HEK293 (cell line): ENCODE measurements around the gene CALCOCO1.

Experiments used
- EGR2 ChIP-seq: fragments of 450-650 bp; formaldehyde crosslinking; IDR thresholded peaks from 2 replicates; pipeline ENCODE4 v1.5.1; 2016; ENCODE audit warnings: low read depth, missing biosample characterization, missing genetic modification characterization
- FEZF1 ChIP-seq: fragments of 450-650 bp; formaldehyde crosslinking; IDR thresholded peaks from 2 replicates; pipeline ENCODE4 v1.5.1; 2016; ENCODE audit warnings: missing biosample characterization, missing genetic modification characterization
- HOXC10 ChIP-seq: sonication (generic); formaldehyde crosslinking; IDR thresholded peaks from 2 replicates; pipeline ENCODE4 v1.8.1; 2023; ENCODE audit warnings: mild to moderate bottlenecking, missing genetic modification reagents
- KLF1 ChIP-seq: fragments of 450-650 bp; formaldehyde crosslinking; IDR thresholded peaks from 2 replicates; pipeline ENCODE4 v1.5.1; 2016; ENCODE audit warnings: missing biosample characterization, missing genetic modification characterization
- OVOL3 ChIP-seq: fragments of 450-650 bp; formaldehyde crosslinking; IDR thresholded peaks from 2 replicates; pipeline ENCODE4 v1.5.1; 2016; ENCODE audit warnings: missing biosample characterization, missing genetic modification characterization
- PRDM1 ChIP-seq: fragments of 450-650 bp; formaldehyde crosslinking; IDR thresholded peaks from 2 replicates; pipeline ENCODE4; 2016; ENCODE audit warnings: missing biosample characterization, missing genetic modification characterization
- RBAK ChIP-seq: fragments of 450-650 bp; formaldehyde crosslinking; IDR thresholded peaks from 2 replicates; pipeline ENCODE4 v1.5.1; 2016; ENCODE audit warnings: missing biosample characterization, missing genetic modification characterization
- ZBTB8A ChIP-seq: fragments of 450-650 bp; formaldehyde crosslinking; IDR thresholded peaks from 2 replicates; pipeline ENCODE4 v1.5.1; 2016; ENCODE audit warnings: missing biosample characterization, missing genetic modification characterization
- ZNF114 ChIP-seq: fragments of 450-650 bp; formaldehyde crosslinking; IDR thresholded peaks from 2 replicates; pipeline ENCODE4 v1.5.0; 2017; ENCODE audit warnings: missing biosample characterization, missing genetic modification characterization
- ZNF146 ChIP-seq: fragments of 450-650 bp; formaldehyde crosslinking; IDR thresholded peaks from 2 replicates; pipeline ENCODE4 v1.5.1; 2016; ENCODE audit warnings: missing biosample characterization, missing genetic modification characterization
- ZNF16 ChIP-seq: fragments of 450-650 bp; formaldehyde crosslinking; IDR thresholded peaks from 2 replicates; pipeline ENCODE4 v1.5.1; 2016; ENCODE audit warnings: low read depth, missing biosample characterization, missing genetic modification characterization
- ZNF324 ChIP-seq: fragments of 450-650 bp; formaldehyde crosslinking; IDR thresholded peaks from 2 replicates; pipeline ENCODE4 v1.5.1; 2016; ENCODE audit warnings: missing biosample characterization, missing genetic modification characterization
- ZNF335 ChIP-seq: fragments of 450-650 bp; formaldehyde crosslinking; conservative IDR thresholded peaks from 2 replicates; pipeline ENCODE4 v1.5.1; 2016; ENCODE audit warnings: missing biosample characterization, missing genetic modification characterization
- ZNF37A ChIP-seq: fragments of 450-650 bp; IDR thresholded peaks from 2 replicates; pipeline ENCODE4 v1.5.1; 2018; ENCODE audit warnings: missing biosample characterization, missing genetic modification characterization
- ZNF423 ChIP-seq: fragments of 450-650 bp; formaldehyde crosslinking; IDR thresholded peaks from 2 replicates; pipeline ENCODE4 v1.5.1; 2016; ENCODE audit warnings: missing biosample characterization, missing genetic modification characterization
- ZNF514 ChIP-seq: fragments of 450-650 bp; formaldehyde crosslinking; IDR thresholded peaks from 2 replicates; pipeline ENCODE4 v1.5.1; 2016; ENCODE audit warnings: missing biosample characterization, missing genetic modification characterization
- ZNF560 ChIP-seq: fragments of 450-650 bp; formaldehyde crosslinking; IDR thresholded peaks from 2 replicates; pipeline ENCODE4 v1.5.1; 2017; ENCODE audit warnings: missing biosample characterization, missing genetic modification characterization, borderline replicate concordance
- ZNF670 ChIP-seq: fragments of 450-650 bp; formaldehyde crosslinking; IDR thresholded peaks from 2 replicates; pipeline ENCODE4 v1.5.1; 2016; ENCODE audit warnings: missing biosample characterization, missing genetic modification characterization, low read depth
- TF ChIP-seq, protein P1 (sequence below): fragments of 450-650 bp; formaldehyde crosslinking; IDR thresholded peaks from 2 replicates; pipeline ENCODE4 v1.5.1; 2017; ENCODE audit warnings: missing biosample characterization, missing genetic modification characterization
- TF ChIP-seq, protein P2 (sequence below): fragments of 450-650 bp; formaldehyde crosslinking; IDR thresholded peaks from 2 replicates; pipeline ENCODE4 v1.5.1; 2016; ENCODE audit warnings: missing biosample characterization, missing genetic modification characterization
- TF ChIP-seq, protein P3 (sequence below): fragments of 450-650 bp; formaldehyde crosslinking; IDR thresholded peaks from 2 replicates; pipeline ENCODE4 v1.5.1; 2016; ENCODE audit warnings: missing biosample characterization, missing genetic modification characterization
- TF ChIP-seq, protein P4 (sequence below): fragments of 450-650 bp; IDR thresholded peaks from 2 replicates; pipeline ENCODE4 v1.5.1; 2018; ENCODE audit warnings: missing biosample characterization, missing genetic modification characterization
- TF ChIP-seq, protein P5 (sequence below): fragments of 450-650 bp; formaldehyde crosslinking; IDR thresholded peaks from 2 replicates; pipeline ENCODE4 v1.5.1; 2016; ENCODE audit warnings: missing biosample characterization, missing genetic modification characterization
- TF ChIP-seq, protein P6 (sequence below): fragments of 450-650 bp; formaldehyde crosslinking; IDR thresholded peaks from 2 replicates; pipeline ENCODE4 v1.5.1; 2016; ENCODE audit warnings: missing biosample characterization, missing genetic modification characterization
- TF ChIP-seq, protein P7 (sequence below): fragments of 450-650 bp; formaldehyde crosslinking; IDR thresholded peaks from 2 replicates; pipeline ENCODE4 v1.5.1; 2016; ENCODE audit warnings: missing biosample characterization, missing genetic modification characterization
- TF ChIP-seq, protein P8 (sequence below): fragments of 450-650 bp; formaldehyde crosslinking; IDR thresholded peaks from 2 replicates; pipeline ENCODE4 v1.5.1; 2016; ENCODE audit warnings: missing biosample characterization, missing genetic modification characterization, low read depth
- TF ChIP-seq, protein P9 (sequence below): fragments of 450-650 bp; formaldehyde crosslinking; IDR thresholded peaks from 2 replicates; pipeline ENCODE4 v1.5.1; 2017; ENCODE audit warnings: missing biosample characterization, missing genetic modification characterization

The CALCOCO1 gene

DNA sequence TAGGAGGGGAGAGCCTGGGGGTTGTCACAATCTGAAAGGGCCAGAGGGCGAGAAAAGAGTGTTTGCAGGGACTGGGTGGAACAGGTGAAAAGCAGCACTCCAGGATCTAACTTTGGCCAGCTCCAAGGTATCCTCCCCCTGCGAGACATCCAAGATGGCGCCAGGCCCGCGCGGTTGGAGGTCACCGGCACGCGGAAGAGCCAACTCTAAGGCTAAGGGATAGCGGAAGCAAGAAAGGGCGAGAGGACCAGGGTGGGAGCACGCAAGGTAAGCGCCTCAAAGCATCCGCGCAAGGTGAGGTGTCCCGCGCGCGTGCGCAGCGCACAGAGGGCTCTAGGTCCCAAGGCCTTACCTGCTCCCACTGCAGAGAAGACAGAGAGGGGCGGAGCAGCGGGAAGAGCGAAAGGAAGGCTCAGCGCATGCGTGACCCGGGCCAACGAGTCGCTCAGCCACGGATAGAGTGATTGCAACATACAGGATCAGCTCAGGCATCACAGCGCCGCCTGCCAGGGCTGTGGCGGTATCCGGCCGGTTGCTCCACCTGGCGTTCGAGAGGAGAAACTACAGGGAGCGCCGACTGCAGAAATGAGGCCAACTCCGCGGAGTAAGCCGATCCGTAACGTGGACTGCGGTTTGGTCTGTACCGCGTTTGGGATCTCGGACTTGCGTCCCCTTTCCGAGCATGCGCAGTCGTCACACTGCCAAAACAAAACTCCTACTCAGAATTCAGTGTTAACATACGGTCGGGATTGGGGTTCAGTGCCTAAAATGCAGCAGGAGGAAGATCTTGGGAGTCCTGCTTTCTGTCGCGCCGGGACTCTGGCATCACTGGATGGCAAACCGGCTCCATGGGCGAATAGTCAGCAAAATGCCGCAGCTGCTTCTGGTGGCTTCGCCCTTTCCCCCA is 51.3 kb downstream of the CALCOCO1 start, which contains the start of gene ATP5MC2 (continued):
- TF ChIP-seq EGR2: no peak
- TF ChIP-seq, protein P1, sequence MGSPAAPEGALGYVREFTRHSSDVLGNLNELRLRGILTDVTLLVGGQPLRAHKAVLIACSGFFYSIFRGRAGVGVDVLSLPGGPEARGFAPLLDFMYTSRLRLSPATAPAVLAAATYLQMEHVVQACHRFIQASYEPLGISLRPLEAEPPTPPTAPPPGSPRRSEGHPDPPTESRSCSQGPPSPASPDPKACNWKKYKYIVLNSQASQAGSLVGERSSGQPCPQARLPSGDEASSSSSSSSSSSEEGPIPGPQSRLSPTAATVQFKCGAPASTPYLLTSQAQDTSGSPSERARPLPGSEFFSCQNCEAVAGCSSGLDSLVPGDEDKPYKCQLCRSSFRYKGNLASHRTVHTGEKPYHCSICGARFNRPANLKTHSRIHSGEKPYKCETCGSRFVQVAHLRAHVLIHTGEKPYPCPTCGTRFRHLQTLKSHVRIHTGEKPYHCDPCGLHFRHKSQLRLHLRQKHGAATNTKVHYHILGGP: no peak
- TF ChIP-seq ZNF670 (tag by site-specific recombination): no peak
- TF ChIP-seq ZNF324 (tag by site-specific recombination): peak; percentile 92
- TF ChIP-seq ZNF146 (tag by site-specific recombination): no peak
- TF ChIP-seq RBAK (tag by site-specific recombination): no peak
- no peak for TF ChIP-seq FEZF1 (tag by site-specific recombination)
- TF ChIP-seq, protein P2, sequence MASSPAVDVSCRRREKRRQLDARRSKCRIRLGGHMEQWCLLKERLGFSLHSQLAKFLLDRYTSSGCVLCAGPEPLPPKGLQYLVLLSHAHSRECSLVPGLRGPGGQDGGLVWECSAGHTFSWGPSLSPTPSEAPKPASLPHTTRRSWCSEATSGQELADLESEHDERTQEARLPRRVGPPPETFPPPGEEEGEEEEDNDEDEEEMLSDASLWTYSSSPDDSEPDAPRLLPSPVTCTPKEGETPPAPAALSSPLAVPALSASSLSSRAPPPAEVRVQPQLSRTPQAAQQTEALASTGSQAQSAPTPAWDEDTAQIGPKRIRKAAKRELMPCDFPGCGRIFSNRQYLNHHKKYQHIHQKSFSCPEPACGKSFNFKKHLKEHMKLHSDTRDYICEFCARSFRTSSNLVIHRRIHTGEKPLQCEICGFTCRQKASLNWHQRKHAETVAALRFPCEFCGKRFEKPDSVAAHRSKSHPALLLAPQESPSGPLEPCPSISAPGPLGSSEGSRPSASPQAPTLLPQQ (tag by site-specific recombination): peak; percentile 86; the same call in 1 of the 2 replicates
- peak; percentile 76; the same call in 1 of the 2 replicates for TF ChIP-seq OVOL3 (tag by site-specific recombination)
- peak; percentile 29; the same call in 1 of the 2 replicates for TF ChIP-seq ZNF16 (tag by site-specific recombination)
- TF ChIP-seq, protein P3, sequence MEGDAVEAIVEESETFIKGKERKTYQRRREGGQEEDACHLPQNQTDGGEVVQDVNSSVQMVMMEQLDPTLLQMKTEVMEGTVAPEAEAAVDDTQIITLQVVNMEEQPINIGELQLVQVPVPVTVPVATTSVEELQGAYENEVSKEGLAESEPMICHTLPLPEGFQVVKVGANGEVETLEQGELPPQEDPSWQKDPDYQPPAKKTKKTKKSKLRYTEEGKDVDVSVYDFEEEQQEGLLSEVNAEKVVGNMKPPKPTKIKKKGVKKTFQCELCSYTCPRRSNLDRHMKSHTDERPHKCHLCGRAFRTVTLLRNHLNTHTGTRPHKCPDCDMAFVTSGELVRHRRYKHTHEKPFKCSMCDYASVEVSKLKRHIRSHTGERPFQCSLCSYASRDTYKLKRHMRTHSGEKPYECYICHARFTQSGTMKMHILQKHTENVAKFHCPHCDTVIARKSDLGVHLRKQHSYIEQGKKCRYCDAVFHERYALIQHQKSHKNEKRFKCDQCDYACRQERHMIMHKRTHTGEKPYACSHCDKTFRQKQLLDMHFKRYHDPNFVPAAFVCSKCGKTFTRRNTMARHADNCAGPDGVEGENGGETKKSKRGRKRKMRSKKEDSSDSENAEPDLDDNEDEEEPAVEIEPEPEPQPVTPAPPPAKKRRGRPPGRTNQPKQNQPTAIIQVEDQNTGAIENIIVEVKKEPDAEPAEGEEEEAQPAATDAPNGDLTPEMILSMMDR: peak; percentile 100
- TF ChIP-seq ZNF335 (tag by site-specific recombination): peak; percentile 80
- no peak for TF ChIP-seq PRDM1 (tag by site-specific recombination)
- TF ChIP-seq, protein P4, sequence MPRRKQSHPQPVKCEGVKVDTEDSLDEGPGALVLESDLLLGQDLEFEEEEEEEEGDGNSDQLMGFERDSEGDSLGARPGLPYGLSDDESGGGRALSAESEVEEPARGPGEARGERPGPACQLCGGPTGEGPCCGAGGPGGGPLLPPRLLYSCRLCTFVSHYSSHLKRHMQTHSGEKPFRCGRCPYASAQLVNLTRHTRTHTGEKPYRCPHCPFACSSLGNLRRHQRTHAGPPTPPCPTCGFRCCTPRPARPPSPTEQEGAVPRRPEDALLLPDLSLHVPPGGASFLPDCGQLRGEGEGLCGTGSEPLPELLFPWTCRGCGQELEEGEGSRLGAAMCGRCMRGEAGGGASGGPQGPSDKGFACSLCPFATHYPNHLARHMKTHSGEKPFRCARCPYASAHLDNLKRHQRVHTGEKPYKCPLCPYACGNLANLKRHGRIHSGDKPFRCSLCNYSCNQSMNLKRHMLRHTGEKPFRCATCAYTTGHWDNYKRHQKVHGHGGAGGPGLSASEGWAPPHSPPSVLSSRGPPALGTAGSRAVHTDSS (tag by site-specific recombination): no peak
- TF ChIP-seq ZNF114: no peak
- no peak for TF ChIP-seq ZNF423
- TF ChIP-seq, protein P5, sequence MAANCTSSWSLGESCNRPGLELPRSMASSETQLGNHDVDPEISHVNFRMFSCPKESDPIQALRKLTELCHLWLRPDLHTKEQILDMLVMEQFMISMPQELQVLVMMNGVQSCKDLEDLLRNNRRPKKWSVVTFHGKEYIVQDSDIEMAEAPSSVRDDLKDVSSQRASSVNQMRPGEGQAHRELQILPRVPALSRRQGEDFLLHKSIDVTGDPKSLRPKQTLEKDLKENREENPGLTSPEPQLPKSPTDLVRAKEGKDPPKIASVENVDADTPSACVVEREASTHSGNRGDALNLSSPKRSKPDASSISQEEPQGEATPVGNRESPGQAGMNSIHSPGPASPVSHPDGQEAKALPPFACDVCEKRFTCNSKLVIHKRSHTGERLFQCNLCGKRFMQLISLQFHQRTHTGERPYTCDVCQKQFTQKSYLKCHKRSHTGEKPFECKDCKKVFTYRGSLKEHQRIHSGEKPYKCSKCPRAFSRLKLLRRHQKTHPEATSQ (tag by site-specific recombination): peak; percentile 79; the same call in 1 of the 2 replicates
- peak; percentile 94; the same call in 1 of the 2 replicates for TF ChIP-seq HOXC10 (CRISPR knock-in tag)
- TF ChIP-seq, protein P6, sequence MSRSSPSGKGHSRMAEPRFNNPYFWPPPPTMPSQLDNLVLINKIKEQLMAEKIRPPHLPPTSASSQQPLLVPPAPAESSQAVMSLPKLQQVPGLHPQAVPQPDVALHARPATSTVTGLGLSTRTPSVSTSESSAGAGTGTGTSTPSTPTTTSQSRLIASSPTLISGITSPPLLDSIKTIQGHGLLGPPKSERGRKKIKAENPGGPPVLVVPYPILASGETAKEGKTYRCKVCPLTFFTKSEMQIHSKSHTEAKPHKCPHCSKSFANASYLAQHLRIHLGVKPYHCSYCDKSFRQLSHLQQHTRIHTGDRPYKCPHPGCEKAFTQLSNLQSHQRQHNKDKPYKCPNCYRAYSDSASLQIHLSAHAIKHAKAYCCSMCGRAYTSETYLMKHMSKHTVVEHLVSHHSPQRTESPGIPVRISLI: no peak
- no peak for TF ChIP-seq ZNF37A (tag by site-specific recombination)
- peak; percentile 49; the same call in 1 of the 2 replicates for TF ChIP-seq KLF1 (tag by site-specific recombination)
- peak; percentile 38 for TF ChIP-seq ZBTB8A (tag by site-specific recombination)
- TF ChIP-seq ZNF560 (tag by site-specific recombination): no peak
- TF ChIP-seq, protein P7, sequence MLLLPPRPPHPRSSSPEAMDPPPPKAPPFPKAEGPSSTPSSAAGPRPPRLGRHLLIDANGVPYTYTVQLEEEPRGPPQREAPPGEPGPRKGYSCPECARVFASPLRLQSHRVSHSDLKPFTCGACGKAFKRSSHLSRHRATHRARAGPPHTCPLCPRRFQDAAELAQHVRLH (tag by site-specific recombination): peak; percentile 89
- no peak for TF ChIP-seq ZNF514 (tag by site-specific recombination)
- TF ChIP-seq, protein P8, sequence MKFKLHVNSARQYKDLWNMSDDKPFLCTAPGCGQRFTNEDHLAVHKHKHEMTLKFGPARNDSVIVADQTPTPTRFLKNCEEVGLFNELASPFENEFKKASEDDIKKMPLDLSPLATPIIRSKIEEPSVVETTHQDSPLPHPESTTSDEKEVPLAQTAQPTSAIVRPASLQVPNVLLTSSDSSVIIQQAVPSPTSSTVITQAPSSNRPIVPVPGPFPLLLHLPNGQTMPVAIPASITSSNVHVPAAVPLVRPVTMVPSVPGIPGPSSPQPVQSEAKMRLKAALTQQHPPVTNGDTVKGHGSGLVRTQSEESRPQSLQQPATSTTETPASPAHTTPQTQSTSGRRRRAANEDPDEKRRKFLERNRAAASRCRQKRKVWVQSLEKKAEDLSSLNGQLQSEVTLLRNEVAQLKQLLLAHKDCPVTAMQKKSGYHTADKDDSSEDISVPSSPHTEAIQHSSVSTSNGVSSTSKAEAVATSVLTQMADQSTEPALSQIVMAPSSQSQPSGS (tag by site-specific recombination): peak; percentile 39; the same call in 1 of the 2 replicates
- TF ChIP-seq, protein P9, sequence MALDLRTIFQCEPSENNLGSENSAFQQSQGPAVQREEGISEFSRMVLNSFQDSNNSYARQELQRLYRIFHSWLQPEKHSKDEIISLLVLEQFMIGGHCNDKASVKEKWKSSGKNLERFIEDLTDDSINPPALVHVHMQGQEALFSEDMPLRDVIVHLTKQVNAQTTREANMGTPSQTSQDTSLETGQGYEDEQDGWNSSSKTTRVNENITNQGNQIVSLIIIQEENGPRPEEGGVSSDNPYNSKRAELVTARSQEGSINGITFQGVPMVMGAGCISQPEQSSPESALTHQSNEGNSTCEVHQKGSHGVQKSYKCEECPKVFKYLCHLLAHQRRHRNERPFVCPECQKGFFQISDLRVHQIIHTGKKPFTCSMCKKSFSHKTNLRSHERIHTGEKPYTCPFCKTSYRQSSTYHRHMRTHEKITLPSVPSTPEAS (tag by site-specific recombination): no peak
